ENCODE results near the gene ADI1. TPM values are rescaled to one million over a fixed set of nuclear protein-coding genes. Genes with fewer than 3 reads are reported as not detected.

The ADI1 gene
- polyA plus RNA-seq, 1 experiment, result 53.3 TPM

DNA sequence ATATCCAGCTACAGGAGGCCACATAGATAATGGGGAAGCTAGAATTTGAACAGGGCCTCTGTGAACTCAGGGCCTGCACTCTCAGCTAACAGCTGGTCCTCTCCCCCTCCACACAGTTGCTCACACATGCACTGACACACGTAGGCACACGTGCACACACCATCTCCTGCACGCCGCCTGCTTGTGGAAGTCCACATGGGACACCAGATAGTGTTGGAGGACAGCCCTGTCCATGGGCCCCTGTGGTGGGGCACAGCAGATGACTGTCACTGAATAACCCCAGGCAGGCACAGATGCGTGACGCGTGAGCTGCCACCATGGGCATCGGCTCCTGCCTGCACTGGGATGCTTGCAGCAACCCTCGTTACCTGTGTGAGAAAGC is 52.9 kb downstream of the ADI1 start:
- peaks cover 16% of the 10 kb centered on the region for H3K36me3 ChIP-seq (ENCODE audit: control insufficient read depth, insufficient read depth, low read length)
- H3K27me3 ChIP-seq (ENCODE audit: control insufficient read depth, insufficient read depth, low read length), result no peaks in the 10 kb centered on the region
- CTCF ChIA-PET, result interaction anchor here (1.0 to 7.1 kb wide), 2 partner anchors 43 to 184 kb away, joined by 4 to 81 read pairs; no protein-coding TSS in a partner anchor
- POLR2A ChIA-PET, result no interaction called here
- DNase-seq (ENCODE audit: low read depth), result no peak
- H3K4me3 ChIP-seq (ENCODE audit: low read depth, low read length), result no peak overlapping the region
- TF ChIP-seq, protein P1, sequence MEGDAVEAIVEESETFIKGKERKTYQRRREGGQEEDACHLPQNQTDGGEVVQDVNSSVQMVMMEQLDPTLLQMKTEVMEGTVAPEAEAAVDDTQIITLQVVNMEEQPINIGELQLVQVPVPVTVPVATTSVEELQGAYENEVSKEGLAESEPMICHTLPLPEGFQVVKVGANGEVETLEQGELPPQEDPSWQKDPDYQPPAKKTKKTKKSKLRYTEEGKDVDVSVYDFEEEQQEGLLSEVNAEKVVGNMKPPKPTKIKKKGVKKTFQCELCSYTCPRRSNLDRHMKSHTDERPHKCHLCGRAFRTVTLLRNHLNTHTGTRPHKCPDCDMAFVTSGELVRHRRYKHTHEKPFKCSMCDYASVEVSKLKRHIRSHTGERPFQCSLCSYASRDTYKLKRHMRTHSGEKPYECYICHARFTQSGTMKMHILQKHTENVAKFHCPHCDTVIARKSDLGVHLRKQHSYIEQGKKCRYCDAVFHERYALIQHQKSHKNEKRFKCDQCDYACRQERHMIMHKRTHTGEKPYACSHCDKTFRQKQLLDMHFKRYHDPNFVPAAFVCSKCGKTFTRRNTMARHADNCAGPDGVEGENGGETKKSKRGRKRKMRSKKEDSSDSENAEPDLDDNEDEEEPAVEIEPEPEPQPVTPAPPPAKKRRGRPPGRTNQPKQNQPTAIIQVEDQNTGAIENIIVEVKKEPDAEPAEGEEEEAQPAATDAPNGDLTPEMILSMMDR (IDR thresholded peaks at IDR 0.05; ENCODE audit: insufficient read depth, low read depth, low read length), result no peak

- no peak overlapping the region for H3K4me3 ChIP-seq (ENCODE audit: low read depth, low read length)
- peaks cover 19% of the 10 kb centered on the region for H3K36me3 ChIP-seq (ENCODE audit: control insufficient read depth, insufficient read depth, low read length)
- TF ChIP-seq, protein P1 (IDR thresholded peaks at IDR 0.05; ENCODE audit: insufficient read depth, low read depth, low read length), result no peak
- H3K27me3 ChIP-seq (ENCODE audit: control insufficient read depth, insufficient read depth, low read length), result no peaks in the 10 kb centered on the region
- ChIA-PET CTCF (interaction anchor here (1.0 to 7.1 kb wide), 2 partner anchors 42 to 185 kb away, joined by 4 to 81 read pairs; no protein-coding TSS in a partner anchor), POLR2A (no interaction called here)
- DNase-seq (ENCODE audit: low read depth), result peak; percentile 70
These were observed 53.4 kb downstream of the ADI1 start for GRCh38 chr2:3465844-3466481.

GRCh38 chr2:3465328-3465727 is 54.0 kb downstream of the ADI1 start:
- Histone ChIP-seq H3K27me3 (ENCODE audit: control insufficient read depth, insufficient read depth, low read length) (no peaks in the 10 kb centered on the region), H3K4me3 (ENCODE audit: low read depth, low read length) (no peak overlapping the region), H3K36me3 (ENCODE audit: control insufficient read depth, insufficient read depth, low read length) (peaks cover 22% of the 10 kb centered on the region)
- DNase-seq (ENCODE audit: low read depth), result no peak
- POLR2A ChIA-PET, result no interaction called here
- TF ChIP-seq, protein P1 (IDR thresholded peaks at IDR 0.05; ENCODE audit: insufficient read depth, low read depth, low read length), result no peak
- CTCF ChIA-PET, result interaction anchor here (1.0 to 7.1 kb wide), 2 partner anchors 41 to 186 kb away, joined by 4 to 81 read pairs; no protein-coding TSS in a partner anchor

DNA sequence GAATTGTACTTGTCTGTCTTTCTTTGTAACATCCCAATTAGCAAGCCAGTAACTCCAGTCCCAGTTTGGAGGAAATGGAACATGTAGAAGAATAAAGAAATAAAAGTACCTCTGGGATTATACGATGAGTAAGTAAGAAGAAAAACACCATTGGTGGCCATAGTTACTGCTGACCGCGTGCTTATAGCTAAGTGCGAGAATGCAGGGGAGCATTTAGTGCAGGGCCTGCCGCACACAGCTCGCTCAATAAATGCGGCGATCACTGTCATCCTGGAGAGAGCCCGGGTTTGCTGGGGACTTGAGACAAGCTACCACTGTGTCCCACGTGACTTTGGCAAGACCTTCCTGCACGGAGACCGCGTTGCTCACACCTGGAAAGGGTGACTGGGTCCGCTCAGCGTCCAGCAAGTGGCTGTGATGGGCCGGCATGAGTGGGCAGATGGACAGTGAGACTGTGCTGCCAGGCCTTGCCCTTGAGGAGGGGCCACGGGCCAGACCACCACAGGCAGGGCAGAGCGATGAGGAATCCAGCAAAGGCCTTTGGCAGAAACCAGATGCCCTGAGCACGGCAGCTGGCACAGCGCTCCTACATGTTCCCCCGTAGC is 54.8 kb downstream of the ADI1 start:
- DNase-seq (ENCODE audit: low read depth), result no peak
- Histone ChIP-seq H3K27me3 (ENCODE audit: control insufficient read depth, insufficient read depth, low read length) (no peaks in the 10 kb centered on the region), H3K36me3 (ENCODE audit: control insufficient read depth, insufficient read depth, low read length) (peaks cover 24% of the 10 kb centered on the region), H3K4me3 (ENCODE audit: low read depth, low read length) (no peak overlapping the region)
- ChIA-PET POLR2A (no interaction called here), CTCF (interaction anchor here (0.7 to 7.1 kb wide), 6 partner anchors 11 to 187 kb away, joined by 3 to 81 read pairs (median 6); no protein-coding TSS in a partner anchor)
- TF ChIP-seq, protein P1 (IDR thresholded peaks at IDR 0.05; ENCODE audit: insufficient read depth, low read depth, low read length), result no peak

- peaks cover 26% of the 10 kb centered on the region for H3K36me3 ChIP-seq (ENCODE audit: control insufficient read depth, insufficient read depth, low read length)
- DNase-seq (ENCODE audit: low read depth), result no peak
- CTCF ChIA-PET, result interaction anchor here (0.7 to 7.1 kb wide), 8 partner anchors 9 to 188 kb away, joined by 3 to 81 read pairs (median 8); no protein-coding TSS in a partner anchor
- H3K27me3 ChIP-seq (ENCODE audit: control insufficient read depth, insufficient read depth, low read length), result no peaks in the 10 kb centered on the region
- H3K4me3 ChIP-seq (ENCODE audit: low read depth, low read length), result no peak overlapping the region
- POLR2A ChIA-PET, result no interaction called here
- TF ChIP-seq, protein P1 (IDR thresholded peaks at IDR 0.05; ENCODE audit: insufficient read depth, low read depth, low read length), result no peak
These were observed 55.4 kb downstream of the ADI1 start for GRCh38 chr2:3463944-3464343.

All from BJ (cell line).